Activated gamma-delta T cell treated with anti-CD3 and anti-CD28 coated beads, Interleukin-2, amount 50 U/mL, for 16 hours (primary cell): ENCODE data around the gene EBI3.
"Not testable (repeated sequence)": the region's sequence is repeated elsewhere in the genome, so short reads cannot be mapped to it uniquely, and the experiment has no call there.

ENCODE experiments used
- DNase-seq: peaks from one replicate; pipeline ENCODE4 v3.0.0-alpha.2; 2020; ENCODE audit warnings: low read depth

EBI3 gene

GRCh38 chr19:4278419-4279266 is 49.3 kb downstream of the EBI3 start, which contains the start of gene SHD:
TSS of gene SHD (plus strand) at chr19:4279266. CDS start at chr19:4280064, 798 bp downstream.
- no peak for DNase-seq

DNA sequence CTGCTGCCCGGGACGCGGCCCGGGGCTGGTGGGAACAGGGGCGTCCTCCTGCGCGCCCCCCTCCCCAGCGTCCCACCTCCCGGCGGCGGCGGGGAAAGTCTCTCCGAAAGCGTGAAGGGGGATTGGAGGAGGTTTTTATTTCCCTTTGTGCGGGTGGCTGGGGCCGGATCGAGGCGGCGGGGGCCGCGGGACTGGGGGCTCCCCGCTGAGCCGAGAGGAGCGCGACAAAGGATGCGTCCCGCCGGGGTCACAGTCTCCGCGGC is 49.9 kb downstream of the EBI3 start:
- DNase-seq: no peak

DNA sequence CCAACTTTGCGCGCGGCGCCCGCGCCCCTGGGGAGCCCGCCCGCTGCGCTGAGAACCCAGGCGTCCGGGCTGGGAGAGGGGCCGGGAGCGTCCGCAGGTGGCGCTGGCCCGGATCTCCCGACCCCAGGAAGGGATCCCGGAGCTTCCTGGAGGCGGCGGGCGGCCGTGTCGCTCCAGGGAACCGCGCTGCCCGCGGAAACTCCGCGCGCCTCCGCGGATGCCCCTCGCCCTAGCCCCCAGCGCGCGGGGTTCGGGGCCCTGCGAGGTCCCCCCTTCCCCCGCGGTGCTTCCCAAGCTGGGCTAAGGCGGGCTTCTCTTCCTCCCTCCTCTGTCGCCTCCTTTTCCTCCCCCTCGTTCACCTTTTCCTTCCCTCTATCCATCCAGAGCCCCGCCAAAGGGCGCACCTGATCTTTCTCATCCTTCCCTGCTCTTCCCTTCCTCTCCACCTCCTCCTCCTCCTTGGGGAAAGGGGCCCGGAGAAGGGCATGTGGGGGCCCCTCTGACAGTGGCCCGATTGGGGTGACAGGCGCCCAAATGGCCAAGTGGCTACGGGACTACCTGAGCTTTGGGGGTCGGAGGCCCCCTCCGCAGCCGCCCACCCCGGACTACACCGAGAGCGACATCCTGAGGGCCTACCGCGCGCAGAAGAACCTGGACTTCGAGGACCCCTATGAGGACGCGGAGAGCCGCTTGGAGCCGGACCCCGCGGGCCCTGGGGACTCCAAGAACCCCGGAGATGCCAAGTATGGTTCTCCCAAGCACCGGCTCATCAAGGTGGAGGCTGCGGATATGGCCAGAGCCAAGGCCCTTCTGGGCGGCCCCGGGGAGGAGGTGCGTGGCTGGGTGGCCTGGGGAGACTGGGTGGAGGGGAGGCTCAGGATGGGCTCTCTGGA is 50.5 kb downstream of the EBI3 start:
- DNase-seq: no peak

- DNase-seq: no peak
Observed at GRCh38 chr19:4284176-4284958, 55.0 kb downstream of the EBI3 start.

GRCh38 chr19:4284974-4285373 is 55.7 kb downstream of the EBI3 start:
- DNase-seq: no peak

DNA sequence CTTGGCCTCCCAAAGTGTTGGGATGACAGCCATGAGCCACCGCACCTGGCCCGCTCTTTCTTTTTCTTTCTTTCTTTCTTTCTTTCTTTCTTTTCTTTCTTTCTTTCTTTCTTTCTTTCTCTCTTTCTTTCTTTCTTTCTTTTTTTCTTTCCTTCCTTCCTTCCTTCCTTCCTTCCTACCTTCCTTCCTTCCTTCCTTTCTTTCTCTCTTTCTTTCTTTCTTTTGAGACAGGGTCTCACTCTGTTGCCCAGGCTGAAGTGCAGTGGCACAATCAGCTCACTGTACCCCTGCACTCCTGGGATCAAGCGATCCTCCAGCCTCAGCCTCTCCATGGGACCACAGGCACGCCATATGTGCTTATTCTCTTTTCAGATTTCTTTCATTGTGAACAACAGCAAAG is 56.8 kb downstream of the EBI3 start:
- not testable (repeated sequence) for DNase-seq
